ENCODE measurements around the gene SHROOM1.
"Not testable (repeated sequence)": the region's sequence is repeated elsewhere in the genome, so short reads cannot be mapped to it uniquely, and the experiment has no call there.

Gene SHROOM1

GRCh38 chr5:132830436-132831094, at the start of gene SHROOM1:
SHROOM1 (minus strand) TSS chr5:132830647; CDS start chr5:132826140, 4,507 bp downstream.
- no peak for DNase-seq (ENCODE audit: low read depth in 2 of 2)

GRCh38 chr5:132877938-132878337, 47.5 kb upstream of the SHROOM1 start:
- no peak for DNase-seq (ENCODE audit: low read depth in 2 of 2)

- no peak for DNase-seq (ENCODE audit: low read depth in 2 of 2)
These were observed 47.0 kb upstream of the SHROOM1 start for GRCh38 chr5:132877466-132877865.

GRCh38 chr5:132876020-132876759, 45.7 kb upstream of the SHROOM1 start:
- no peak for DNase-seq (ENCODE audit: low read depth in 2 of 2)

GRCh38 chr5:132873930-132874271, 43.5 kb upstream of the SHROOM1 start:
- no peak for DNase-seq (ENCODE audit: low read depth in 2 of 2)

GRCh38 chr5:132873119-132873929, 42.9 kb upstream of the SHROOM1 start, which contains the start of gene LEAP2:
LEAP2 (plus strand) TSS chr5:132873668; CDS start chr5:132873695, 27 bp downstream.
- DNase-seq (ENCODE audit: low read depth in 2 of 2), result no peak

GRCh38 chr5:132872788-132873118, 42.3 kb upstream of the SHROOM1 start:
- no peak for DNase-seq (ENCODE audit: low read depth in 2 of 2)

GRCh38 chr5:132871459-132872284, 41.2 kb upstream of the SHROOM1 start:
- no peak for DNase-seq (ENCODE audit: low read depth in 2 of 2)

GRCh38 chr5:132870801-132871200, 40.4 kb upstream of the SHROOM1 start:
- DNase-seq (ENCODE audit: low read depth in 2 of 2), result no peak

- DNase-seq (ENCODE audit: low read depth in 2 of 2), result no peak
These were observed 38.3 kb upstream of the SHROOM1 start for GRCh38 chr5:132868754-132869153.

GRCh38 chr5:132867046-132867451, 36.6 kb upstream of the SHROOM1 start:
- DNase-seq (ENCODE audit: low read depth in 2 of 2), result no peak

- peak; percentile 69 to 84 for DNase-seq (ENCODE audit: low read depth in 2 of 2)
These were observed 36.0 kb upstream of the SHROOM1 start, which contains the start of the genes GDF9 and UQCRQ for GRCh38 chr5:132866342-132867045. GDF9 (minus strand) TSS chr5:132866469; CDS start chr5:132864533, 1,936 bp downstream. UQCRQ (plus strand) TSS chr5:132866642; CDS start chr5:132866882, 240 bp downstream.

- no peak for DNase-seq (ENCODE audit: low read depth in 2 of 2)
These were observed 35.4 kb upstream of the SHROOM1 start for GRCh38 chr5:132865668-132866341.

GRCh38 chr5:132860742-132861141, 30.3 kb upstream of the SHROOM1 start:
- no peak for DNase-seq (ENCODE audit: low read depth in 2 of 2)

- no peak for DNase-seq (ENCODE audit: low read depth in 2 of 2)
These were observed 29.5 kb upstream of the SHROOM1 start for GRCh38 chr5:132859889-132860437.

GRCh38 chr5:132856011-132856410, 25.6 kb upstream of the SHROOM1 start:
- no peak for DNase-seq (ENCODE audit: low read depth in 2 of 2)

GRCh38 chr5:132854992-132855391, 24.5 kb upstream of the SHROOM1 start:
- DNase-seq (ENCODE audit: low read depth in 2 of 2), result not testable (repeated sequence)

- no peak for DNase-seq (ENCODE audit: low read depth in 2 of 2)
These were observed 23.9 kb upstream of the SHROOM1 start for GRCh38 chr5:132854301-132854700.

GRCh38 chr5:132853790-132854189, 23.3 kb upstream of the SHROOM1 start:
- no peak for DNase-seq (ENCODE audit: low read depth in 2 of 2)

- DNase-seq (ENCODE audit: low read depth in 2 of 2), result no peak
These were observed 22.9 kb upstream of the SHROOM1 start for GRCh38 chr5:132853323-132853722.

All from stimulated activated CD4-positive, alpha-beta T cell treated with anti-CD3 and anti-CD28 coated beads, Interleukin-1b, Interleukin-23, amount 100 ng/mL, for 1 hour (primary cell).